Measurements from ENCODE around the gene MSRB3. TPM values are rescaled to one million over a fixed set of nuclear protein-coding genes. Genes with fewer than 3 reads are reported as not detected.
"Not testable (repeated sequence)": the region's sequence is repeated elsewhere in the genome, so short reads cannot be mapped to it uniquely, and the experiment has no call there.

MSRB3 gene
- total RNA-seq, 1 donor from 2014 or later: 66.5 TPM

DNA sequence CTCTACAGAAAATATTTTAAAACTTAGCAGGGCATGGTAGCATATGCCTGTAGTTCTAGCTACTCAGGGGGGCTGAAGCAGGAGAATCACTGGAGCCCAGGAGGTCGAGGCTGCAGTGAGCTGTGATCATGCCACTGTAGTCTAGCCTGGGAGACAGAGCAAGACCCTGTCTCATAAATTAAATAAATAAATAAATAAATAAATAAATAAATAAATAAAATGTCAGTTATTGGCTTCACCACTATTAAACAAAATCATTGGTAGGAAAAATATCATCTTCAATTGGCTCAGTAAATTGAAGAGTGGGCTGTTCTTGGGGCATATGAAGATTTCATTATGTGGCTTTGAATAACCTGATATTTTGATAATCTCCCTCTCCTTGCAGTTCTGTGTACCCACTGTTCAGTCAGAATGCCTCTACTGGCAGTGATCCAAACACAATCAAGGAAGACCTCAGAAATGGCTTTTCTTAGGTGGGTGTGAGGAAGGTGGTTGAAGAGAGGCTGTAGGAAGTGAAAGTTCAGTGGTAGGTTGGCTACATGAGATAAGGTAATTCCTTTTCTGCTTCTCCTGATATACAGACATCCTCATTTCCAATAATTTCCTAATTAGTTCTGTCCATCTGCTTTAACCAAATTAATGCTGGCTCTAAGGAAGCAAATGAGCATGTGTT is 175.8 kb downstream of the MSRB3 start:
- no peak for DNase-seq (ENCODE audit: low spot score)

DNA sequence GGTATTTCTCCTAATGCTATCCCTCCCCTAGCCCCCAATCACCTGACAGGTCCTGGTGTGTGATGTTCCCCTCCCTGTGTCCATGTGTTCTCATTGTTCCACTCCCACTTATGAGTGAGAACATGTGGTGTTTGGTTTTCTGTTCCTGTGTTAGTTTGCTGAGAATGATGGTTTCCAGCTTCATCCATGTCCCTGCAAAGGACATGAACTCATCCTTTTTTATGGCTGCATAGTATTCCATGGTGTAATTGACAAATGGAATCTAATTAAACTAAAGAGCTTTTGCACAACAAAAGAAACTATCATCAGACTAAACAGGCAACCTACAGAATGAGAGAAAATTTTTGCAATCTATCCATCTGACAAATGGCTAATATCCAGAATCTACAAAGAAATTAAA is 178.9 kb downstream of the MSRB3 start:
- not testable (repeated sequence) for DNase-seq (ENCODE audit: low spot score)

DNA sequence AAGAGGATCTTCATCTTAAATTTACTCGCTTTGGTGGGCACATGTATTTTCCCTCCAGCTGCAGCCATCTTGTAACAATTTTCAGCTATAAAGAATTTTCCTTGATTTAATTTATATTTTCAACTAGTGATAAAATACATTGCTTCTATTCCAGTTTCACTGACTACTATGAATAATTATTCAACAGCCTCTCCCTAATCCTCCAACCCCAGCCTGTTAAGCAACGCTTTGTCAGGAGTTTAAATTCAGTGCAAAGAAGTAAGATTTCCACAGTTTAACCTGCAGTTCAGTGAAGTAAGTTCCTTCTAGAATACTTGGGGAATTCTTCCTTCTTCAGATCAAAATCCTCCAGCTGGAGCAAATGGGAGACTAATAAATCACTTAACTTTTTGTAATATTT is 180.2 kb downstream of the MSRB3 start:
- DNase-seq (ENCODE audit: low spot score): no peak

DNA sequence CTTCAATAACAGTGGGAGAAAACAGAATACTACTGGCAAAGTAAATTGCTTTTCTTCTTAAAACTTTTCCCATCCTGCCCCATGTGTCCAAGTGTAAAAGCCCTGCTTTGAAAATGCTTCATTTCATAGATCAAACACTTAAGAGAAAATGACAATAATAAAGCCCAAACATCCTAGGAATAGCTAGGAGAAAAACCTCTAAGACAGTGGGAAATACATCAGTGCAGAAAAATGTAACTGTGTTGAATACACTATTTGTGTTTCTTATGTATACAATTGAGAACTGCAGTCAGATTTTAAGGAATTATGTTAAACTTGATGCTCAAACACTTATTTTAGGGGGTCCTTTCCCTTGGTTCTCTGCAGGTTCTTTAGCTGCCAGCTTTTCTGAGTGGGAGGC is 181.1 kb downstream of the MSRB3 start:
- DNase-seq (ENCODE audit: low spot score): no peak

DNA sequence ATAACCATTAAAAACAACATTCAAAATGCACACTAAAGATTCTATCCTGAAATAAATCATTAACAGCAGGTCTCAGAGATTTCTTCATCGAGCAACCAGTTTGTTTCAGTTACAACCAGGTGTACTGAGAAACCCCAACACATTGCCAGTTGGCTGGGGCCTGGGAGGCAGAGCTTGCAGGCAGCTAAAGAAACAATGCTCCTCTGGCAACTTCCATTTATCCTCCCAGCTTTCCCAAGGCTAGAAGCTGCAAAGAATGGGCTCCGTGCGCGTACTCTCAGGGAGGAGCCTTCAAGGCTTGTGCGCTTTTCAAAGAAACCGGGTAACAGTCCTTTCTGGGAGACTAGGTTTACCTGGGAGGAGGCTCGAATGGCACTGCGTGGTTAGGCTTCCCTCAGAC is 181.6 kb downstream of the MSRB3 start:
- DNase-seq (ENCODE audit: low spot score): no peak

DNA sequence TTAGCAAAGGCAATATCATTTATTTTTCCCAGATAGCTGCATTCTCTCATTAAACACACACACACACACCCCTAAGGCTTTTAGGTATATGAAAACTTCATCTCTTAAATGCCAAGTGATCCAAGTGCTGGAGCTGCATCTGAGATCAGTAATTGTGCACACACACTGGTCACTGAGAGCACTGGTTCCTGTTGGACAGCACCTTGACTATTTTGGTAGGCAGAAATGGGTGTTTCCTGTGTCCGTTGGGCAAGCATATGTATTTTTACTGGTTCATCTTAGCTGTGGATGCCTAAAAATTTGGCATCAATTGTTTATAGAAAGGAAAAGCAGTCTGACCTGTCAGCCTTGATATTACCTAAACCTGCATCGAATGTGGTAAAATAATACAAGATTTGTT is 182.5 kb downstream of the MSRB3 start:
- no peak for DNase-seq (ENCODE audit: low spot score)

DNA sequence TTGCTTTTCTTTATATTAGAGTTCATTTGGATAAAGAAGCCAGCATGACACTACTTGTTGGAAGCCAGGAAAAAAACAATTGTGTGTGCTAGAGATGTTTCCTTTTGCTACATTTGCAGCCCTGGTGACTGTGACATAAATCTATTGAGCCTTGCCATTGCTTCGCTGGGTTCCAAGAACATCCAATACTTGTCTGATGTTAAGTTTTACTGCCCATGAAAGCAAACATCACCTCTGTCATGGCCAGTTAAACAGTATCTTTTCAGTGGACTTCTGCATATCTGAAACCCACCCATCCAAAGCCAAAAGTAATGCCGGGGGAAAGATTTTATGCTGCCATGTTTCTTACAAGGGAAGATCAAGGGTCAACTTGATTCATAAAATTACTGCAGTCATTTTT is 184.0 kb downstream of the MSRB3 start:
- no peak for DNase-seq (ENCODE audit: low spot score)

DNA sequence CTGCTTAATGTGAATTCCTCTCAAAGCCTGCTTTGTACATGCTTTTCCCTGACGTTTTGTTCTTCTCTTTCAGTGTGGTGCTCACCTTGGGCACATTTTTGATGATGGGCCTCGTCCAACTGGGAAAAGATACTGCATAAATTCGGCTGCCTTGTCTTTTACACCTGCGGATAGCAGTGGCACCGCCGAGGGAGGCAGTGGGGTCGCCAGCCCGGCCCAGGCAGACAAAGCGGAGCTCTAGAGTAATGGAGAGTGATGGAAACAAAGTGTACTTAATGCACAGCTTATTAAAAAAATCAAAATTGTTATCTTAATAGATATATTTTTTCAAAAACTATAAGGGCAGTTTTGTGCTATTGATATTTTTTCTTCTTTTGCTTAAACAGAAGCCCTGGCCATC is 184.6 kb downstream of the MSRB3 start:
- no peak for DNase-seq (ENCODE audit: low spot score)

DNA sequence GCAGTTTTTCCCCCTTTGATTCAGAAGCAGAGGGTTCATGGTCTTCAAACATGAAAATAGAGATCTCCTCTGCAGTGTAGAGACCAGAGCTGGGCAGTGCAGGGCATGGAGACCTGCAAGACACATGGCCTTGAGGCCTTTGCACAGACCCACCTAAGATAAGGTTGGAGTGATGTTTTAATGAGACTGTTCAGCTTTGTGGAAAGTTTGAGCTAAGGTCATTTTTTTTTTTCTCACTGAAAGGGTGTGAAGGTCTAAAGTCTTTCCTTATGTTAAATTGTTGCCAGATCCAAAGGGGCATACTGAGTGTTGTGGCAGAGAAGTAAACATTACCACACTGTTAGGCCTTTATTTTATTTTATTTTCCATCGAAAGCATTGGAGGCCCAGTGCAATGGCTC is 185.1 kb downstream of the MSRB3 start:
- no peak for DNase-seq (ENCODE audit: low spot score)

DNA sequence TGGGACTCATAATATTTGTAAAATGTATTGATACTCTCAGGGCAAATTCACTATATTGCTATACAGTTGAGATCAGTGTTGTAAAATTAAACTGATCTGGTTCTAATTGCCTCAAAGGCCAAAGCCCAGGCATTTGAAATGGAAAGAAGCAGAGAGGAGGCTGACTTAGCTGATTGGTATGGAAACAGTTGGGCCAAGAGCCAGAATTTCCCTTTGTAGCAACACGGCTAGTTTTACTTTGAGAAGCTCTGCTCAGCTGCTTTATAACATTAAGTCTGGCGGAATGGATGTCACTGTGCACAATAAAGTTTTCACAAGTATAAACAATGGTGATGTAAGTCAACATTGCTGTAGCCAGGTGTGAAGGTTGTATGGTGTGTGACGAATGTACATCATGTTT is 186.4 kb downstream of the MSRB3 start:
- no peak for DNase-seq (ENCODE audit: low spot score)

DNA sequence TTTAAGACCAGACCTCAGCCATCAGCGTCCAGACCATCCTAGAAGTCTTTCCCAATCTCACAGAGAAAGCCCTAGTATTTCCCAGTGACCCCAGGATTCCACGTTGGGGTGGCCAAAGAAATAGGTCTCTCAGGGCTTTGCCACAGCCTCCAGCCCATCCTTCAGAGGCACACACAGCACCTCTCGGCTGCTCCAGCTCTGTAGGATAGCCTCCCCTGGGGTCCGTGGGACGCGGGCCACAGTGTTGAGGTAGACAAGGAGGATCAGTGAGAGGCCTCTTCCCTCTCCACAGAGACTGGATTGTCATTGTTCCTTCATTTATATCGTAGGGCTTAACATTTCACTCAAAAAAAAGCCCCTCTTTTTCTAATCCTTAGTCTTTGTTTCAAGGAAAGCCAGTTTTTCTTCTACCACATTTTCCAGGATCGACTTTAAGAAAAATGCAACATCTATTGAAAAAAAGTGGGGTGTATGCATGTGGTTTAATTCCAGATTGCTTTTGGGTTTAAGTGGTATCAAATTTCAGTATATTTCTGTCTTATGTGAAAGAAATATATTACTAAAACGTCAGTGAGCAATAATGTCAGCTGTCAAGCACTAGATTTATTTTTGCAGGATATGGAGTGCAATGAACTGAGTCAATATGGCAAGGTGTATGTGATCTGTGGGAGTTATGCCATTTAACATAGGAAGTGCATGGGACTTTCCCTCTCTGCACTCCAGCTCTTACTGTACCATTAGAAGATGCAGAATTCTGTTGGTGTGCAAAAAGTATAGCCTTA is 187.5 kb downstream of the MSRB3 start:
- no peak for DNase-seq (ENCODE audit: low spot score)

DNA sequence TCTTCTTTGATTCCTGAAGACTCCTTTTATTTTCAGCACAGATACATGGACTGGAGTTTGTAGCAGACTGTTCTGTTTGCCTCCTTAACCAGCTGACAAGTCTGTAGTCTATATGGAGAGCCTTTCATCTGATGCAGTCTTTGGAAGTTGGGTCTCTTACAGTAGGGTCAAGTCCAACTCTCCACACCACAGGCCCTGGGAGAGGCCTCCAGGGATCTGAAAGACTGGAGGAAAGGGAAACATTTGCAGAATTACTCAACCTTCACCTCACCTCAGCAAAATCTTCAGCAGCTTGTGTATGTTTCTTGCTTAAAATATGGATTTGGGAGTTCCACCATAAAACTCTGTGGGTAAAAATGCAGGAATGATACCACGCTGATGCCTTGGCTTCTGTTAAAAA is 188.4 kb downstream of the MSRB3 start:
- no peak for DNase-seq (ENCODE audit: low spot score)

DNA sequence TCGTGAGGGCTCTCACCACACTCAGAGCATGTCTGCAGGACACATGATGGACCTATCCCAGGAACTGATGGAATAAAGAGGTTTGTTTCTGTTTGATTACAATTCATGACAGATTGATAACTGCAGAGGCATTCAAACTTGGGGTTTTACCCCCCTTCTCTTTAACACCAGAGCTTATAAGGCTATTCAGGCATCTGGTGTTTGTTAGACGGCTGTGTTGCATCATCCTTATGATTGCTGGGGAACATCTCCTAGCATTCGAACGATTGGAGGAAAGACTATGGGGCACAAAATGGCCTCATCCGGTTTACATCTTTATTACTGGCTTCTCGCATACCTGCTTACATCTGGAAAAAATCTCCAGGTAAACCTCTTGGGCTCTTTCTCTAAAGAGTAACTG is 191.8 kb downstream of the MSRB3 start:
- no peak for DNase-seq (ENCODE audit: low spot score)

DNA sequence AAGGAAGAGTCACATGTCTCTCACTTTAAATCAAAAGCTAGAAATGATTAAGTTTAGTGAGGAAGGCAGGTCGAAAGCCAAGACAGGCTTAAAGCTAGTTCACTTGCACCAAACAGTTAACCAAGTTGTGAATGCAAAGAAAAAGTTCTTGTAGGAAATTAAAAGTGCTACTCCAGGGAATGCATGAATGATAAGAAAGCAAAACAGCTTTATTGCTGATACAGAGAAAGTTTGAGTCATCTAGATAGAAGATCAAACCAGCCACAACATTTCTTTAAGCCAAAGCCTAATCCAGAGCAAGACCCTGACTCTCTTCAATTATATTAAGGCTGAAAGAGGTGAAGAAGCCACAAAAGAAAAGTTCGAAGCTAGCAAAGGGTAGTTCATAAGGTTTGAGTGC is 193.6 kb downstream of the MSRB3 start:
- no peak for DNase-seq (ENCODE audit: low spot score)

DNA sequence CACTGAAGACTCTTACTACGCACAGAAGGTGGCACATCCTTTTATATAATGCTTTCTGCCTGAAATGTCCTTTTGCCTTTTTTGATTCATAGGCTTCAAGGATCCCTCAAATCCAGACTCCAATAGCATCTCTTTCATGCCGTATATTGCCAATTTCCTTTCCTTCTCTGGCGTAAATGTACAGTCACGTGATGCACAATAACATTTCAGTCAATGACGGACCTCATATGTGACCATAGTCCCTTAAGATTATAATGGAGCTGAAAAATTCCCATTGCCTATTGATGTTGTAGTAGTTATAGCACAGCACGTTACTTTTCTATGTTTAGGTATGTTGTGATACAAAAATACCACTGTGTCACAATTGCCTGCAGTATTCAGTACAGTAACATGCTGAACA is 196.3 kb downstream of the MSRB3 start:
- no peak for DNase-seq (ENCODE audit: low spot score)

DNA sequence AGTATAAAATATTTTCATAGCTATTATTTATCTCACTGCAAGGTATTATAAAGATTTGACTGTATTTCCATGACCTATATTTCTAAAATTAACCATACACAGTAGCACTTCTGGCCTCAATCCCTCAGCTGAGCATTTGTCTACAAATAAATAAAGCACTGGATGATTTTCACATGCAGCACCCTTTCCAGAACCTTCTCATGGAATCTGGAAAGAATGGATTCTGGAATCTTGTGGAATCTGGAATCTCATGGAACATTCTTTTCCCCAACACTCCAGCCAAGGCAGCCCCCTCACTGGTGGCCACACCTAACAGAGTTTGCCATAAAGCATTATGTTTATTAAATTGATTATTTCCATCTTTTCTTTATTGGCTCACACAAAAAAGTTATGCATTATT is 199.2 kb downstream of the MSRB3 start:
- no peak for DNase-seq (ENCODE audit: low spot score)

DNA sequence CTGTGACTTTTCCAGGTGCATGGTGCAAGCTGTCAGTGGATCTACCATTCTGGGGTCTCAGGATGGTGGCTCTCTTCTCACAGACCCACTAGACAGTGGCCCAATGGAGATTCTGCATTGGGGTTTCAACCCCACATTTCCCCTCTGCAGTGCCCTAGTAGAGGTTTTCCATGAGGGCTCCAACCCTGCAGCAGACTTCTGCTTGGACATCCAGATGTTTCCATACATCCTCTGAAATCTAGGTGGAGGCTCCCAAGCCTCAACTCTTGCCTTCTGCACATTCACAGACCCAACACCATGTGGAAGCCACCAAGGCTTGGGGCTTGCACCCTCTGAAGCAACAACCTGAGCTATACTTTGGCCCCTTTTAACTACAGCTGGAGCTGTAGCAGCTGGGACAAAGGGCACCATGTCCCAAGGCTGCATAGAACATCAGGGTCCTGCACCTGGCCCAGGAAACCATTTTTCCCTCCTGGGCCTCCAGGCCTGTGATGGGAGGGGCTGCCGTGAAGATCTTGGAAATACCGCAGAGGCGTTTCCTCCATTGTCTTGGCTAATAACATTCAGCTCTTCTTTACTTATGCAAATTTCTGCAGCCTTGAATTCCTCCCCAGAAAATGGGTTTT is 205.5 kb downstream of the MSRB3 start:
- not testable (repeated sequence) for DNase-seq (ENCODE audit: low spot score)

DNA sequence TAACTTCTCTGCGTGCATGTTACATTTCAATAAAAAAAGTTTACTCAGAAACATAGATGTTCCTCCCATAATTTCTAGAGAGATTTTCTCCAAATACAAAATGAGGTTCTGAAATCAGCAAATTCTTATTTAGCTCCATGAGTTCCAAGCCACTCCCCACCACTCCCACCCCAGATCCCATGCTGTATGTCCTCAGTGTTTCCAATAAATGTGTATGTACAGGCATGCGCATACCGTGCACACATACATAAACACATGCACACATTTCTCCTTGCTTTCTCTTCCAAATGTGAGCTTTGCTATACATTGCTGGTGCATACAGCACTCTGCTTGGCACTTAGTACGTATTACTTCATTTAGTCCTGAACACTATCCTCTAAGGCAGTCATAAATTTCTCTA is 209.7 kb downstream of the MSRB3 start:
- no peak for DNase-seq (ENCODE audit: low spot score)

DNA sequence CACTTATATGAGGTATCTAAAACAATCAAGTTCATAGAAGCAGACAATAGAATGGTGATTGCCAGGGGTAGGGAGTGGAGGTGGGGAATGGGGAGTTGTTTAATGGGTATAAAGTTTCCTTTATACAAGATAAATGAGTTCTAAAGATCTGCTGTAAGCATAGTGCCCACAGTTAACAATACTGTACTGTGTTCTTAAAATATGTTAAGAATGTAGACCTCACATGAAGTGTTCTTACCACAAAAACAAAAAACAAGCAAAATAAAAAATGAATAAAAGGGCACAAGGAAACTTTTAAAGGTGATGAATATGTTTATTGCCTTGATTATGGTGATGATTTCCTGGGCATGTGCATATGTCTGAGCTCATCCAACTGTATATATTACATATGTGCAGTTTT is 211.8 kb downstream of the MSRB3 start:
- DNase-seq (ENCODE audit: low spot score): no peak

DNA sequence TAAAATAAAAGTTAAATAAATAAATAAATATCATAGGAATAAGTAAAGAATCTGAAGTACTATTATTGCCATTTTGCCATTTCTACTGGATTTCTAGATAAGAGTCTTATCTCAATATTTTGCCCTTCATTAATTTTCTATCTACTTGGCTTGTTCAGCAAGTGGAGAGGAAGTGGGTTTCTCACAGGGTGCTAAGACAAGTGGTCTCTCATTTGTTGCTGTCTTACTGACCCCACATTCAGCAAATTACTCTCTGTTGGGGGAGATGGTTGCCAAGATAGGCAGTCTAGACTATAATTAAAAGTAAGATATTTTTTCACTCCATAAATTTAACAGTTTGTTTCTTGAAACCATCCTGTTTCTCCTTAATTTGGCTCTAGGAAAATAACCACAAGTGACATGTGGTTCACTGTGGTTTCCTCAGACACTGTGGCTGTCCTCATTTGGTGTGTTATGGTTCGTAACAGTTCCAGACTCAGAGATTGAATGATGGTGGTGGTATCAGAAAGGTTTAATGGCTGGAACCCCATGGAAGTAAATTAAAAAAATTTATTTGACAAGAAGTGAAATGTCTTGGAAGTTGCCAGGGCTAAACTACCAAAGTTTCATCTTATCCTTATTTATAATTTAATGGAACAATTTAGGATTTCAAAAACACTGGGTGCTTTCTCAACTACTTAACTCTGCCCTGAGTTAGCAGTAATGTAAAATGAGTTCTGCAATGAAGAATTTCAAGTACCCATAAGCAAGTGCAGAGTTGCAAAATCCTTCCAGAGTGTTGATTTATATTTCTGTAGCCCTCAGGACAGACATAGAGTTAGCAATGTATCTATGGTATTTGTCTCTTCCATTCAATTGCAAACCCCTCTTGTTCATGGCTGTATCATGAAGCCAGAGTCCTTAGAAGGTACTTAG is 214.8 kb downstream of the MSRB3 start:
- DNase-seq (ENCODE audit: low spot score): no peak

DNA sequence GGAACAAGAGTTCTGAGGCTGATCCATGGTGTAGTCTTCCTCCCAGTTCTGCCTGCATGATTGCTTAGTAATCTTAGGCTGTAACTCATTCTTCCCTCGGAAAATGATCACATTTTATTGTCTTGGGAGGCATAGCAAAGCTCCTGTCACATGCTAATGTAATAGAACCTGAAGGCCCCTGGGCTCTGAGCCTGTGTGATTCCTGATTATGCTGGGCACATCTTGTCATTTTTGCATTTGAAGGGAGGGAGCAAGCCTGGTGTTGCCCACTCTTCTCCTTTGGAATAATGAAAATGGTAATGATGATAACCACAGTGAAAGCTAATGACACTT is 215.4 kb downstream of the MSRB3 start:
- DNase-seq (ENCODE audit: low spot score): no peak

DNA sequence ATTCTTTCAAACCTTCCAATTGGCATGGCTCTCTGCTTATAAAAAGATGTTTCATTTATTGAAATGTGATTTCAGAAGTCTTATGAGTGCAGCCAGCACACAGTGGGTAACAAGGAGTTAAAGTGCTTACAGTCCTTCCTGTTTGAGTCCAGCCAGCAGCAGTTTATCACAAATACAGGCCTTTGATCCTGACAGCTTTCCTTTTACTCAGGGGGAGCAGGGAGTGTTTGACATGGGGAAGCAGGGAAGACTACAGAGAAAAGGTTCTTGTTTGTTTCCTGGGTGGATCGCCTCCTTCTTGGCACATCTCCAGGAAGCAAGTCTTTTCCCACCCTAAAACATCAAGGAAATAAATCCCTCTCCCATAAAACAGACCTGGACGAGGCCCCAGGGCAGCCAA is 216.1 kb downstream of the MSRB3 start:
- no peak for DNase-seq (ENCODE audit: low spot score)

Measured in ureter (tissue), 1 donor.